Stimulated activated CD8-positive, alpha-beta memory T cell treated with anti-CD3 and anti-CD28 coated beads, Interleukin-12 subunit alpha, Interleukin-12 subunit beta, amount 100 ng/mL, for 24 hours (primary cell): ENCODE data around the gene GTSE1.
A peak's percentile ranks its signal among the peaks of the same experiment; 100 is the strongest.

Source experiments
- DNase-seq: peaks from one replicate; pipeline ENCODE4 v3.0.0-alpha.2; 2020; ENCODE audit errors: extremely low read depth

GTSE1 gene

GRCh38 chr22:46366327-46366731, 69.7 kb downstream of the GTSE1 start:
- DNase-seq: no peak

GRCh38 chr22:46366801-46367706, 70.4 kb downstream of the GTSE1 start:
- DNase-seq: no peak

- DNase-seq: peak; percentile 19
Measured at GRCh38 chr22:46367707-46368191, 71.1 kb downstream of the GTSE1 start.

GRCh38 chr22:46368422-46368821, 71.8 kb downstream of the GTSE1 start:
- no peak for DNase-seq

- no peak for DNase-seq
Measured at GRCh38 chr22:46368871-46369715, 72.4 kb downstream of the GTSE1 start.

- no peak for DNase-seq
Measured at GRCh38 chr22:46369716-46370583, 73.3 kb downstream of the GTSE1 start.

GRCh38 chr22:46370584-46371291, 74.1 kb downstream of the GTSE1 start:
- no peak for DNase-seq

- no peak for DNase-seq
Measured at GRCh38 chr22:46371623-46372226, 75.1 kb downstream of the GTSE1 start.

GRCh38 chr22:46372686-46373085, 76.0 kb downstream of the GTSE1 start:
- no peak for DNase-seq

GRCh38 chr22:46373159-46373558, 76.5 kb downstream of the GTSE1 start:
- no peak for DNase-seq

GRCh38 chr22:46373921-46374662, 77.4 kb downstream of the GTSE1 start:
- DNase-seq: peak; percentile 7

- DNase-seq: no peak
Measured at GRCh38 chr22:46374663-46375474, 78.2 kb downstream of the GTSE1 start.

GRCh38 chr22:46376111-46376510, 79.4 kb downstream of the GTSE1 start:
- DNase-seq: no peak

GRCh38 chr22:46376908-46377524, 80.3 kb downstream of the GTSE1 start:
- no peak for DNase-seq

- DNase-seq: no peak
Measured at GRCh38 chr22:46377525-46378425, 81.1 kb downstream of the GTSE1 start.

- DNase-seq: no peak
Measured at GRCh38 chr22:46378426-46379065, 81.9 kb downstream of the GTSE1 start.
